Measurements from ENCODE around the gene MAN2C1.

MAN2C1 gene

GRCh38 chr15:75356517-75356916 lies 11.9 kb downstream of the MAN2C1 start:
- H3K4me3 ChIP-seq (ENCODE audit: low read depth, low read length): no peak overlapping the region

DNA sequence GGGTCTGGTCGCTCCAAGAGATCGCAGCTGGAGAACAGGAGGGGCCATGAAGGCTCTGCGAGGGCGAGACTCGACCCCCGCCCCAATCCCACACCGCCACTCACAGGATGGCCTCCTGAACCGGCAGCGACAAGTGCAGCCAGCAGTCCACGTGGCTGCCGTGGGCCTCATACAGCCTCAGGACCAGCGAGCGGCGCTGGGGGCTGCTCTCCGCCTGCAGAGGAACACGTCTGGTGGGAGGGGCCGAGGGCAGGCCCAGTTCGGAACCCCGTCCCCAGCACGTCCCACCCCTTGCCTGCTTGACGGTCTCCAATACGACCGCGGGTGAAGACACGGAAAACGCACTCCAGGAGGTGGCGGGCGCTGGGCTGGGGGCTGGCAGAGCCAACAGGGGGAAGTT lies 12.4 kb downstream of the MAN2C1 start:
- TF ChIP-seq, protein P1, sequence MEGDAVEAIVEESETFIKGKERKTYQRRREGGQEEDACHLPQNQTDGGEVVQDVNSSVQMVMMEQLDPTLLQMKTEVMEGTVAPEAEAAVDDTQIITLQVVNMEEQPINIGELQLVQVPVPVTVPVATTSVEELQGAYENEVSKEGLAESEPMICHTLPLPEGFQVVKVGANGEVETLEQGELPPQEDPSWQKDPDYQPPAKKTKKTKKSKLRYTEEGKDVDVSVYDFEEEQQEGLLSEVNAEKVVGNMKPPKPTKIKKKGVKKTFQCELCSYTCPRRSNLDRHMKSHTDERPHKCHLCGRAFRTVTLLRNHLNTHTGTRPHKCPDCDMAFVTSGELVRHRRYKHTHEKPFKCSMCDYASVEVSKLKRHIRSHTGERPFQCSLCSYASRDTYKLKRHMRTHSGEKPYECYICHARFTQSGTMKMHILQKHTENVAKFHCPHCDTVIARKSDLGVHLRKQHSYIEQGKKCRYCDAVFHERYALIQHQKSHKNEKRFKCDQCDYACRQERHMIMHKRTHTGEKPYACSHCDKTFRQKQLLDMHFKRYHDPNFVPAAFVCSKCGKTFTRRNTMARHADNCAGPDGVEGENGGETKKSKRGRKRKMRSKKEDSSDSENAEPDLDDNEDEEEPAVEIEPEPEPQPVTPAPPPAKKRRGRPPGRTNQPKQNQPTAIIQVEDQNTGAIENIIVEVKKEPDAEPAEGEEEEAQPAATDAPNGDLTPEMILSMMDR (conservative IDR thresholded peaks at IDR 0.05; ENCODE audit: low read depth, low read length): no peak
- H3K4me3 ChIP-seq (ENCODE audit: low read depth, low read length): no peak overlapping the region
- no peak for DNase-seq (ENCODE audit: low read depth)

More at GRCh38 chr15:75356517-75356916, 11.9 kb downstream of the MAN2C1 start:
- DNase-seq (ENCODE audit: low read depth): no peak
- TF ChIP-seq, protein P1 (conservative IDR thresholded peaks at IDR 0.05; ENCODE audit: low read depth, low read length): no peak

GRCh38 chr15:75355369-75355768 lies 13.0 kb downstream of the MAN2C1 start:
- no peak overlapping the region for H3K4me3 ChIP-seq (ENCODE audit: low read depth, low read length)
- TF ChIP-seq, protein P1 (conservative IDR thresholded peaks at IDR 0.05; ENCODE audit: low read depth, low read length): no peak
- no peak for DNase-seq (ENCODE audit: low read depth)

- TF ChIP-seq, protein P1 (conservative IDR thresholded peaks at IDR 0.05; ENCODE audit: low read depth, low read length): no peak
Measured at GRCh38 chr15:75354454-75354853, 14.0 kb downstream of the MAN2C1 start.

DNA sequence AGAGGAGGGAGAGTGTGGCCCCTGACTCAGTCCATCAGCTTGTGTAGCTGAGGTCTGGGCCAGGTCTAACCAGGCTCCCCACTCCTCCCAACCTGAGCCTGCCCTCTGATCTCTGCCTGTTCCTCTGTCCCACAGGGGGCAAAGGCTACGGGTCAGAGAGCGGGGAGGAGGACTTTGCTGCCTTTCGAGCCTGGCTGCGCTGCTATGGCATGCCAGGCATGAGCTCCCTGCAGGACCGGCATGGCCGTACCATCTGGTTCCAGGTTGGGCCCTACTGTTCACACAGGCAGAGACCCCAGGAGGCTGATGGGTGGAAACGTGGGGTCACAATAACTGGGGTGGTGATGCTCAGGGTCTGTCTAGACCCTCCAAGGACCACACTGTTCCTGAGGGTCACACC lies 14.8 kb downstream of the MAN2C1 start:
- TF ChIP-seq, protein P1 (conservative IDR thresholded peaks at IDR 0.05; ENCODE audit: low read depth, low read length): no peak
- H3K4me3 ChIP-seq (ENCODE audit: low read depth, low read length): no peak overlapping the region
- no peak for DNase-seq (ENCODE audit: low read depth)

More at GRCh38 chr15:75354454-75354853, 14.0 kb downstream of the MAN2C1 start:
- H3K4me3 ChIP-seq (ENCODE audit: low read depth, low read length): no peak overlapping the region
- no peak for DNase-seq (ENCODE audit: low read depth)

DNA sequence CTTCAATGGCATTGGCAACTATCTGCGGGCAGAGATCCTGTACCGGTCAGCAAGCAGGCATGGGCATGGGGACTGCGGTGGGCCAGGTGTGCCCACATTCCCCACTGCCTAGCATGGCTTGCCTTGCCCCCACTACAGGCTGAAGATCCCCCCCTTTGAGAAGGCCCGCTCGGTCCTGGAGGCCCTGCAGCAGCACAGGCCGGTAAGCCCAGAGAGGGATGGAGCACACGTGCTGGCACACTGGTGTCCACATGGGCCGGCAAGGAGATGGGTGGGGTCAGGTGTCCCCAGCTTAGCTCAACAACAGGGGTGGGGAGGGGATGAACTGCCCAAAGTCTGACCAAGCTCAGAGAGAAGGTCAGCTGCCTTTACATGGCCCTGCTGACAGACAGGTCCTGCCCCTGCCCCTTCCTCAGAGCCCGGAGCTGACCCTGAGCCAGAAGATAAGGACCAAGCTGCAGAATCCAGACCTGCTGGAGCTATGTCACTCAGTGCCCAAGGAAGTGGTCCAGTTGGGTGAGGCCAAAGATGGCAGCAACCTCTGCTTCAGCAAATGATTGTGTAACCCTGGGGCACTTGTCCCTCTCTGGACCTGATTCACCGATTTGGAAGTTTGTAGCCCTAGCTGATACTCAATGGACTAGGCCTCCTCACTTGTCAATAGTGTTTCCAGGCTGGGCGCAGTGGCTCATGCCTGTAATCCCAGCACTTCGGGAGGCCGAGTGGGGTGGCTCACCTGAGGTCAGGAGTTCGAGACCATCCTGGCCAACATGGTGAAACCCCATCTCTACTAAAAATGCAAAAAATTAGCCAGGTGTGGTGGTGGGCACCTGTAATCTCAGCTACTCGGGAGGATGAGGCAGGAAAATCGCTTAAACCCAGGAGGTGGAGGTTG lies 16.0 kb downstream of the MAN2C1 start:
- TF ChIP-seq, protein P1 (conservative IDR thresholded peaks at IDR 0.05; ENCODE audit: low read depth, low read length): no peak
- no peak overlapping the region for H3K4me3 ChIP-seq (ENCODE audit: low read depth, low read length)
- DNase-seq (ENCODE audit: low read depth): no peak
